ENCODE data around the gene ARFGEF3. TPM values are rescaled to one million over a fixed set of nuclear protein-coding genes. Genes with fewer than 3 reads are reported as not detected.

Gene ARFGEF3
- total and polyA plus RNA-seq, 10 of the 15 experiments (the other 5 are each of a cell fraction or from before 2014, with no cell fraction given), result under 0.01 to 0.08 (median 0.02) TPM; not detected in 1

DNA sequence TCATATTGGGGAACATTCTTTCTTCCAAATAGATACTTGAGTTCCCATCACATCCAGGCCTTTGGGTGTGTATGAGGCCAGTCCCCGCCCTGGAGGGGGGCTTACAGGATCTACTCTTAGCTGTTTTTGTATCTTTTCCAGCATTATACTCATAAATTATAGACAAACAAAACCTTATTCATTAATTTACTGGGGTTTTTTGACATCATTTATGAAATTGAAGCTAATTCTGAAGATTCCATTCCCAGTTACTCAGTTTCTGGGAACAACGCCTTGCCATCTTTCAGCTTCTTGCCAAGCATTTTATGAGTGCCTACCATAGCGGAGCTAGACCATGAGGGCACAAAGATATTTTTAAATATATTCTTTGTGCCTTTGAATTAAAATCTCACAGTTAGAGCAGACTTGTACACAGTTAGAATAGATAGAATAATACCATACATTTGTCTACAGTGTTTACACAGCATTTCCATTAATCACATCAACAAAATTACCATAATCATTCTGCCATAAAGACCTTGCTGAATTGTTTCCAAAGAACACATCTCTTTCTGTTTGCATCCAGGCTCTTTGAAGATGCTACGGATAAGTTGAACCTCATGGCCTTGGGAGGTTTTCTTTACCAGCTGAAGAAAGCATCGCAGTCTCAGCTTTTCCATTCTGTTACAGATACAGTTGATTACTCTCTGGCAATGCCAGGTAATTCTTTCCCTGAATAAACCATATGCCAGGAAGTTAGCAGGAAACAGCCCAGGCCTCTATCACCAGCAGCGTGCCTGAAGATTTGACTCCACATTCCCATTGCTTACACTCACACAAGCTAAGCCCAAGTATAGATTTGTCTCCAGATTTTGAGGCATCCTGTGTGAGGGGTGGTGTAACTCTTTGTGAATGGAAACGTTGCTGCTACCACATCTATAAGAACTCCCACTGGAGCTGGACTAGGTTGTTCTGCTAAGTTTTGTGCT lies 132.0 kb downstream of the ARFGEF3 start (continued):
- TF ChIP-seq BCLAF1 (IDR thresholded peaks at IDR 0.05), result no peak

DNA sequence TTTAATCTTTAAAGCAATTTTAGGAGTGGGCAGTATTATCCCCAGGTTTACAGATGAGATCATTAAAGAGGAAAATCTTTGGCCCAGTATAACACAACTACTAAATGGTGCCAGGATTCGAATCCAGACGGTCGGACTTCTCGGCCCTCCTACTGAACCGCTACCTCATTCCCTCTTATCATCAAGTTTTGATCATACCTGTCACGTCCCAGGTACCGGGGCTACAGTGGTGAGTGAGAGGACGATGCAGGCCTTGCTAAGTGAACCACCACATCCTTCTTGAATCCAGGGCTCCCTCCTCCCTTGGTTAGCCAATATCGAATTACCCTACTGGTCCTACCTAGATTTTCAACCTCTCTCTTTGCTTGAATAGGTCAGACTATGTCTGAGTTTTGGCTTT lies 134.6 kb downstream of the ARFGEF3 start:
- no peak overlapping the region for H3K4me3 ChIP-seq
- no TSS peak for BruUV-seq (replicated peaks)
- no peaks in the 10 kb centered on the region for H3K36me3 ChIP-seq (ENCODE audit: control insufficient read depth in 2 of 2, insufficient read depth in 2 of 2, low read length in 1 of 2)
- ChIA-PET RAD21 (ENCODE audit: unreplicated experiment) (no interaction called here), POLR2A (no interaction called here), SMC1A (ENCODE audit: uncharacterized antibody, unreplicated experiment) (no interaction called here), CTCF (no interaction called here)
- no peak for ATAC-seq
- no peak for DNase-seq (ENCODE audit: low read depth, low spot score)
- intact Hi-C loops (cut with micrococcal nuclease; ENCODE audit: unreplicated experiment), result no loop called here
- H3K79me2 ChIP-seq (ENCODE audit: control insufficient read depth, insufficient read depth, low read length), result no peaks in the 10 kb centered on the region
- H3K4me1 ChIP-seq (ENCODE audit: control insufficient read depth, insufficient read depth, low read length), result no peaks in the 10 kb centered on the region
- no peak overlapping the region for H3K4me2 ChIP-seq (ENCODE audit: control insufficient read depth, insufficient read depth)
- H4K20me1 ChIP-seq (ENCODE audit: control insufficient read depth, insufficient read depth), result no peaks in the 10 kb centered on the region
- no peaks in the 10 kb centered on the region for H3K9me3 ChIP-seq (replicated peaks; ENCODE audit: control insufficient read depth, insufficient read depth, low read length)
- H2AFZ ChIP-seq (ENCODE audit: control insufficient read depth, low read depth, low read length), result no peak overlapping the region
- H3K27ac ChIP-seq (ENCODE audit: control insufficient read depth, insufficient read depth), result no peak overlapping the region
- no peaks in the 10 kb centered on the region for H3K27me3 ChIP-seq (replicated peaks in 1 of 2; ENCODE audit: control insufficient read depth in 2 of 2, insufficient read depth in 2 of 2, low read length in 1 of 2)
- in situ Hi-C loops (cut with MboI), result no loop called here
- no peak for FAIRE-seq
- H3K9ac ChIP-seq (ENCODE audit: control insufficient read depth, insufficient read depth, low read length), result no peak overlapping the region
- 44% methylated on average over 9 of the region's 9 CpGs for WGBS (ENCODE audit: insufficient coverage, insufficient replicate concordance, low lambda C conversion rate, missing lambda C conversion rate)
- TF ChIP-seq SREBF1 (IDR thresholded peaks at IDR 0.05; ENCODE audit: low read length), result no peak
- TF ChIP-seq IKZF1 (conservative IDR thresholded peaks at IDR 0.05), result no peak
- no peak for TF ChIP-seq RFX5 (IDR thresholded peaks at IDR 0.05; ENCODE audit: low read depth, low read length)
- no peak for TF ChIP-seq TBL1XR1 (IDR thresholded peaks at IDR 0.05; ENCODE audit: low read depth, low read length)
- no peak for TF ChIP-seq ZNF217 (IDR thresholded peaks at IDR 0.05)
- no peak for TF ChIP-seq JUNB (IDR thresholded peaks at IDR 0.05)
- no peak for TF ChIP-seq NFXL1 (IDR thresholded peaks at IDR 0.05; ENCODE audit: borderline replicate concordance)
- TF ChIP-seq NR2C1 (IDR thresholded peaks at IDR 0.05), result no peak
- no peak for TF ChIP-seq TCF7 (IDR thresholded peaks at IDR 0.05; ENCODE audit: borderline replicate concordance)
- no peak for TF ChIP-seq NFYA (IDR thresholded peaks at IDR 0.05; ENCODE audit: borderline replicate concordance, low read depth, low read length)
- TF ChIP-seq, protein P1, sequence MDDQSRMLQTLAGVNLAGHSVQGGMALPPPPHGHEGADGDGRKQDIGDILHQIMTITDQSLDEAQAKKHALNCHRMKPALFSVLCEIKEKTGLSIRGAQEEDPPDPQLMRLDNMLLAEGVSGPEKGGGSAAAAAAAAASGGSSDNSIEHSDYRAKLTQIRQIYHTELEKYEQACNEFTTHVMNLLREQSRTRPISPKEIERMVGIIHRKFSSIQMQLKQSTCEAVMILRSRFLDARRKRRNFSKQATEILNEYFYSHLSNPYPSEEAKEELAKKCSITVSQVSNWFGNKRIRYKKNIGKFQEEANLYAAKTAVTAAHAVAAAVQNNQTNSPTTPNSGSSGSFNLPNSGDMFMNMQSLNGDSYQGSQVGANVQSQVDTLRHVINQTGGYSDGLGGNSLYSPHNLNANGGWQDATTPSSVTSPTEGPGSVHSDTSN (IDR thresholded peaks at IDR 0.05; ENCODE audit: insufficient replicate concordance, low read depth, low read length), result no peak
- no peak for TF ChIP-seq BHLHE40 (IDR thresholded peaks at IDR 0.05; ENCODE audit: borderline replicate concordance in 1 of 2, low read depth in 2 of 2, low read length in 1 of 2)
- TF ChIP-seq TAF1 (IDR thresholded peaks at IDR 0.05; ENCODE audit: borderline replicate concordance, low read depth, low read length), result no peak
- no peak for TF ChIP-seq MTA2 (IDR thresholded peaks at IDR 0.05; ENCODE audit: low read depth)
- TF ChIP-seq, protein P2, sequence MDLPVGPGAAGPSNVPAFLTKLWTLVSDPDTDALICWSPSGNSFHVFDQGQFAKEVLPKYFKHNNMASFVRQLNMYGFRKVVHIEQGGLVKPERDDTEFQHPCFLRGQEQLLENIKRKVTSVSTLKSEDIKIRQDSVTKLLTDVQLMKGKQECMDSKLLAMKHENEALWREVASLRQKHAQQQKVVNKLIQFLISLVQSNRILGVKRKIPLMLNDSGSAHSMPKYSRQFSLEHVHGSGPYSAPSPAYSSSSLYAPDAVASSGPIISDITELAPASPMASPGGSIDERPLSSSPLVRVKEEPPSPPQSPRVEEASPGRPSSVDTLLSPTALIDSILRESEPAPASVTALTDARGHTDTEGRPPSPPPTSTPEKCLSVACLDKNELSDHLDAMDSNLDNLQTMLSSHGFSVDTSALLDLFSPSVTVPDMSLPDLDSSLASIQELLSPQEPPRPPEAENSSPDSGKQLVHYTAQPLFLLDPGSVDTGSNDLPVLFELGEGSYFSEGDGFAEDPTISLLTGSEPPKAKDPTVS (IDR thresholded peaks at IDR 0.05; ENCODE audit: low read depth, low read length), result no peak

Measured in GM12878 (cell line).